SK-N-SH (cell line): Measurements from ENCODE around the gene MEG3. TPM values are rescaled to one million over a fixed set of nuclear protein-coding genes. Genes with fewer than 3 reads are reported as not detected.

Source experiments
- CTCF ChIA-PET: fragments of 300-600, 350-600 bp; formaldehyde crosslinking; extraction: SDS; loops from one replicate; lab custom pipeline; 2021; lab: Yijun Ruan, JAX
- POLR2A ChIA-PET: fragments of 350-600 bp; sonication (Branson Sonifier 250); formaldehyde crosslinking; extraction: SDS; loops from one replicate; lab custom pipeline; 2020; ENCODE audit warnings: antibody characterized with exemption, inconsistent platforms; lab: Yijun Ruan, JAX
- DNase-seq: peaks from one replicate; pipeline ENCODE4 v3.0.0; 2012
- H2AFZ ChIP-seq: fragments of 200-600 bp; sonication (generic); 2 replicates; pipeline ENCODE4 v1.8.1; 2016; ENCODE audit warnings: antibody characterized with exemption, mild to moderate bottlenecking, low read depth
- H3F3A ChIP-seq: fragments of 200-600 bp; sonication (generic); replicated peaks from 2 replicates; pipeline ENCODE3; 2016; ENCODE audit warnings: antibody characterized with exemption, mild to moderate bottlenecking; ENCODE audit not compliant: insufficient read depth
- H3K27ac ChIP-seq, 2 experiments: fragments of 200-500 bp in 1 of 2; fragments of 200-600 bp in 1 of 2; sonication (Bioruptor generic) in 1 of 2; sonication (generic), shearing (Covaris generic) in 1 of 2; 2 replicates each; pipeline versions ENCODE4 v1.5.1 to v1.6.1; 2014 to 2016; ENCODE audit warnings: low read depth in 2 of 2, inconsistent platforms in 1 of 2, low read length in 1 of 2, mild to moderate bottlenecking in 1 of 2, mixed read lengths in 1 of 2
- H3K27me3 ChIP-seq: fragments of 200-600 bp; sonication (generic), shearing (Covaris generic); 2 replicates; pipeline ENCODE4 v1.6.1; 2016; ENCODE audit warnings: mixed run types; ENCODE audit not compliant: insufficient read depth
- H3K36me3 ChIP-seq, 2 experiments: fragments of 200-500 bp in 1 of 2; fragments of 200-600 bp in 1 of 2; sonication (Bioruptor generic) in 1 of 2; sonication (generic) in 1 of 2; replicated peaks in 1 of 2; 2 replicates each; pipeline versions ENCODE3 to v1.5.1; 2014 to 2016; ENCODE audit warnings: low read length in 1 of 2, mild to moderate bottlenecking in 1 of 2; ENCODE audit not compliant: insufficient read depth in 2 of 2, control insufficient read depth in 1 of 2
- H3K4me1 ChIP-seq, 2 experiments: fragments of 200-500 bp in 1 of 2; fragments of 200-600 bp in 1 of 2; sonication (Bioruptor generic) in 1 of 2; sonication (generic), shearing (Covaris generic) in 1 of 2; 2 replicates each; pipeline versions ENCODE4 v1.5.1 to v1.6.1; 2014 to 2016; ENCODE audit warnings: low read depth in 1 of 2, low read length in 1 of 2, mixed run types in 1 of 2; ENCODE audit not compliant: insufficient read depth in 2 of 2, control insufficient read depth in 1 of 2
- H3K4me2 ChIP-seq: fragments of 200-600 bp; sonication (generic), shearing (Covaris generic); 2 replicates; pipeline ENCODE4 v1.6.1; 2017; ENCODE audit warnings: mixed run types
- H3K4me3 ChIP-seq, 2 experiments: fragments of 200-500 bp in 1 of 2; fragments of 200-600 bp in 1 of 2; sonication (Bioruptor generic) in 1 of 2; sonication (generic), shearing (Covaris generic) in 1 of 2; 2 replicates each; pipeline versions ENCODE4 v1.5.1 to v1.8.1; 2014 to 2016; ENCODE audit warnings: low read depth in 2 of 2, inconsistent platforms in 1 of 2, low read length in 1 of 2, mild to moderate bottlenecking in 1 of 2, mixed read lengths in 1 of 2, moderate library complexity in 1 of 2
- H3K79me2 ChIP-seq: fragments of 200-600 bp; sonication (generic); 2 replicates; pipeline ENCODE4 v1.8.1; 2017; ENCODE audit warnings: mild to moderate bottlenecking; ENCODE audit not compliant: insufficient read depth
- H3K9ac ChIP-seq: fragments of 200-600 bp; sonication (generic); 2 replicates; pipeline ENCODE4 v1.6.1; 2017; ENCODE audit warnings: mixed run types
- H3K9me2 ChIP-seq: fragments of 200-600 bp; sonication (generic); 2 replicates; pipeline ENCODE4 v1.6.1; 2017; ENCODE audit warnings: mixed run types
- H3K9me3 ChIP-seq: fragments of 200-600 bp; sonication (generic); 2 replicates; pipeline ENCODE4 v1.6.1; 2017; ENCODE audit warnings: mixed run types, mild to moderate bottlenecking, moderate library complexity
- H4K20me1 ChIP-seq: fragments of 200-600 bp; sonication (generic); 2 replicates; pipeline ENCODE4 v1.6.1; 2017; ENCODE audit warnings: mild to moderate bottlenecking, mixed run types; ENCODE audit not compliant: insufficient read depth
- CHD2 ChIP-seq: fragments of 150-350 bp; IDR thresholded peaks from 2 replicates; pipeline ENCODE4 v1.6.1; 2018; ENCODE audit warnings: low read length; ENCODE audit not compliant: partially characterized antibody
- EP300 ChIP-seq, 2 experiments: IDR thresholded peaks; 2 replicates each; pipeline versions ENCODE4 v1.4.0 to v1.6.1; 2012; ENCODE audit warnings: borderline replicate concordance in 1 of 2, low read depth in 1 of 2, low read length in 1 of 2
- EZH2phosphoT487 ChIP-seq: fragments of 200-600 bp; sonication (generic); IDR thresholded peaks from 2 replicates; pipeline ENCODE4 v1.6.1; 2017; ENCODE audit warnings: low read depth, mixed run types, mild to moderate bottlenecking, antibody characterized with exemption, moderate library complexity, borderline replicate concordance
- FOSL2 ChIP-seq: IDR thresholded peaks from 2 replicates; pipeline ENCODE4 v1.4.0; 2012; ENCODE audit warnings: low read depth, mild to moderate bottlenecking, moderate library complexity, borderline replicate concordance
- GABPA ChIP-seq: IDR thresholded peaks from 2 replicates; pipeline ENCODE4 v1.4.0; 2012; ENCODE audit warnings: low read depth, mild to moderate bottlenecking
- GATA2 ChIP-seq: sonication (generic); formaldehyde crosslinking; IDR thresholded peaks from 2 replicates; pipeline ENCODE4 v1.5.0; 2020; ENCODE audit warnings: mild to moderate bottlenecking, missing genetic modification reagents
- MEF2A ChIP-seq: IDR thresholded peaks from 2 replicates; pipeline ENCODE4 v1.4.0; 2012; ENCODE audit warnings: low read depth, borderline replicate concordance
- NFIC ChIP-seq: IDR thresholded peaks from 2 replicates; pipeline ENCODE4 v1.4.0; 2012; ENCODE audit warnings: borderline replicate concordance
- POLR2AphosphoS5 ChIP-seq: IDR thresholded peaks from 2 replicates; pipeline ENCODE4 v1.6.1; 2012; ENCODE audit warnings: low read depth, low read length
- RCOR1 ChIP-seq: fragments of 150-350 bp; IDR thresholded peaks from 2 replicates; pipeline ENCODE4 v1.6.1; 2017; ENCODE audit warnings: antibody characterized with exemption, low read length
- RFX5 ChIP-seq: IDR thresholded peaks from 2 replicates; pipeline ENCODE4 v1.6.1; 2012; ENCODE audit warnings: mild to moderate bottlenecking, improper control_type of control experiment, low read length
- RXRA ChIP-seq: IDR thresholded peaks from 2 replicates; pipeline ENCODE4 v1.4.0; 2012; ENCODE audit warnings: low read depth, mild to moderate bottlenecking, borderline replicate concordance
- SMC3 ChIP-seq: IDR thresholded peaks from 2 replicates; pipeline ENCODE4 v1.6.1; 2012; ENCODE audit warnings: low read depth, low read length, improper control_type of control experiment
- TAF1 ChIP-seq: IDR thresholded peaks from 2 replicates; pipeline ENCODE4 v1.6.1; 2012; ENCODE audit warnings: low read depth, mild to moderate bottlenecking, low read length, moderate library complexity, borderline replicate concordance
- TCF12 ChIP-seq: IDR thresholded peaks from 2 replicates; pipeline ENCODE4 v1.4.0; 2012
- TEAD4 ChIP-seq: IDR thresholded peaks from 2 replicates; pipeline ENCODE4 v1.4.0; 2012; ENCODE audit warnings: mild to moderate bottlenecking, borderline replicate concordance; ENCODE audit not compliant: insufficient read depth
- YY1 ChIP-seq: IDR thresholded peaks from 2 replicates; pipeline ENCODE4 v1.4.0; 2012; ENCODE audit warnings: low read depth, mild to moderate bottlenecking
- WGBS: methylation state at CpG from one replicate; pipeline ENCODE4 v1.1.6; 2017; ENCODE audit warnings: low lambda C conversion rate; 5-methylcytosine and 5-hydroxymethylcytosine counted together
- polyA plus RNA-seq, 3 experiments: library from polyadenylated mRNA; depleted of rRNA; stranded (reverse); fragments of >200 nt; gene quantifications; 2 replicates each; pipeline ENCODE4 v1.2.3, GENCODE V29; 2012
- TF ChIP-seq, protein P1 (sequence below): IDR thresholded peaks from 2 replicates; pipeline ENCODE4 v1.4.0; 2012; ENCODE audit warnings: low read depth, borderline replicate concordance
- TF ChIP-seq, protein P2 (sequence below): IDR thresholded peaks from 2 replicates; pipeline ENCODE4; 2012

Gene MEG3
- polyA plus RNA-seq, 1 of the 3 experiments (the other 2 are of a cell fraction): not detected

DNA sequence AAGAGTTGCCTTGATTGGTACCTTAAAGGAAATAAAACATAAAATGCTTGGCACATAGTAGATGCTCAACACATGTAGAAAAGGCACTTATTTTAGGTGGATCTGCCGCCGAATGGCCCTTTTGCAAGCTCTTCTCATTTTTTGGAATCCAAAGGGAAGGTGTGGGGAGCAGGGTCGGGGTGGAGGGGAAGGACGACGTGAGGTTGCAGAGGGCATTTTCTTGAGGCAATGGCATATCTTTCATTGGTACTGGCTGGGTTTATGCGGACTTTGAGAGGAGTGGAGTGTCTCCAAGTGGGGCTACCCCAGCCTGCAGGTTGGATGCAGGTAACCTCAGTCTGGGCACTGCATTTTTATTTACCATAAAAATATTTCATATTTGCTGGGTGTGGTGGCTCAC lies 69.5 kb downstream of the MEG3 start:
- Histone ChIP-seq H3K9me2 (no peaks in the 10 kb centered on the region), H3K9ac (no peak overlapping the region), H3K27ac (peak overlapping the region in 1 of 2 experiments; percentile 58; a peak in 1 of 4 replicates), H3K79me2 (no peaks in the 10 kb centered on the region), H3K36me3 (no peaks in the 10 kb centered on the region), H2AFZ (no peak overlapping the region), H3F3A (no peaks in the 10 kb centered on the region), H3K4me3 (no peak overlapping the region), H3K4me1 (peaks cover 0 to 84% of the 10 kb centered on the region in 2 experiments; a peak in 3 of 4 replicates), H3K27me3 (no peaks in the 10 kb centered on the region), H3K4me2 (no peak overlapping the region), H4K20me1 (no peaks in the 10 kb centered on the region)
- POLR2A ChIA-PET: no interaction called here
- CTCF ChIA-PET: interaction anchor here (8.9 kb wide), 1 partner anchor 507 kb away, joined by 147 read pairs; no protein-coding TSS in a partner anchor
- WGBS: 66% methylated on average over 6 of the region's 6 CpGs
- DNase-seq: no peak
- no peak for TF ChIP-seq GATA2 (CRISPR knock-in tag)
- no peak for TF ChIP-seq TEAD4
- no peak for TF ChIP-seq EZH2phosphoT487
- TF ChIP-seq MEF2A: no peak
- TF ChIP-seq, all 33 proteins: peak for 0
- no peaks in the 10 kb centered on the region for H3K9me3 ChIP-seq

DNA sequence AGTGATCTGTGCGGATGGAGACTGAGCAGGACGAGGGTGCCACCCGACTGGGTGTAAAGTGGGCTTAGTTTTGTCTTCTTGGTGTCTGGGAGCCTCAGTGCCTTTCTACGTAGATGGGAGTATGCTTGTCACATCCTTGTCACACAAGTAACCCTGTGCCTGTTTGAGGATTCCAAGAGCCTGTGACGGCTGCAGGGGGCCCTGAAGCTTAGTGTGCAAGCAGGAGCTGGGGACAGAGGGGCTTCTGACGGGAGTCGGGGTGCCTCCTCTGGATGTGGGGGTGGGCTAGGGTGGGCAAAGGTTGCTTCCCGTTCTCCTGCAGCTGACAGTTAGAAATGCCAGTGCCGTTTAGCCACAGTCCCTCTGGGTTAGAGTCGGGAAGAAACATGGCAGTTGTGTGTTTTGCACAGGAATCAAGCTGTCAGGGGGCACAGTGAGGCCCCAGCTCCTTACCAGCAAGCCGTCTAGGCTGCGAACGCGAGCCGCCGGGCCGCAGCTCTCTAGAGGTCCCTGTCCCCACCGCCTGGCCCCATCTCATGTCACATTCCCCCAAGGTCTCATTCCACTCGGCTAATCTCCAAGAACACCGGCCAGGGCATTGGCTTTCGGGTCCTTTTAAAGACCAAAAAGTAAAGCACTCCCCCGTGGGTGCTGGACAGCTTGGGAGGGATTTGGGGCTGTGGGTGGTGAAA lies 70.6 kb downstream of the MEG3 start:
- H3K36me3 ChIP-seq: no peaks in the 10 kb centered on the region
- H3K4me2 ChIP-seq: no peak overlapping the region
- ChIA-PET CTCF (interaction anchor here (0.8 to 8.9 kb wide), 5 partner anchors 168 to 732 kb away, joined by 3 to 147 read pairs (median 4); no protein-coding TSS in a partner anchor), POLR2A (interaction anchor here (0.6 to 2.7 kb wide), 2 partner anchors 157 to 690 kb away, joined by 3 to 8 read pairs; no protein-coding TSS in a partner anchor)
- H3K9me2 ChIP-seq: no peaks in the 10 kb centered on the region
- TF ChIP-seq TAF1 (no peak), RCOR1 (no peak), NFIC (no peak), MEF2A (no peak), RFX5 (no peak), TCF12 (no peak), FOSL2 (no peak), POLR2AphosphoS5 (no peak), TEAD4 (no peak), EP300 (IDR thresholded peaks at IDR 0.05; ENCODE audit: borderline replicate concordance in 1 of 2, low read depth in 1 of 2, low read length in 1 of 2) (no peak), YY1 (no peak), RXRA (no peak), SMC3 (no peak), CHD2 (no peak), GABPA (no peak)
- TF ChIP-seq, protein P1, sequence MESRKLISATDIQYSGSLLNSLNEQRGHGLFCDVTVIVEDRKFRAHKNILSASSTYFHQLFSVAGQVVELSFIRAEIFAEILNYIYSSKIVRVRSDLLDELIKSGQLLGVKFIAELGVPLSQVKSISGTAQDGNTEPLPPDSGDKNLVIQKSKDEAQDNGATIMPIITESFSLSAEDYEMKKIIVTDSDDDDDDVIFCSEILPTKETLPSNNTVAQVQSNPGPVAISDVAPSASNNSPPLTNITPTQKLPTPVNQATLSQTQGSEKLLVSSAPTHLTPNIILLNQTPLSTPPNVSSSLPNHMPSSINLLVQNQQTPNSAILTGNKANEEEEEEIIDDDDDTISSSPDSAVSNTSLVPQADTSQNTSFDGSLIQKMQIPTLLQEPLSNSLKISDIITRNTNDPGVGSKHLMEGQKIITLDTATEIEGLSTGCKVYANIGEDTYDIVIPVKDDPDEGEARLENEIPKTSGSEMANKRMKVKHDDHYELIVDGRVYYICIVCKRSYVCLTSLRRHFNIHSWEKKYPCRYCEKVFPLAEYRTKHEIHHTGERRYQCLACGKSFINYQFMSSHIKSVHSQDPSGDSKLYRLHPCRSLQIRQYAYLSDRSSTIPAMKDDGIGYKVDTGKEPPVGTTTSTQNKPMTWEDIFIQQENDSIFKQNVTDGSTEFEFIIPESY: no peak
- TF ChIP-seq, protein P2, sequence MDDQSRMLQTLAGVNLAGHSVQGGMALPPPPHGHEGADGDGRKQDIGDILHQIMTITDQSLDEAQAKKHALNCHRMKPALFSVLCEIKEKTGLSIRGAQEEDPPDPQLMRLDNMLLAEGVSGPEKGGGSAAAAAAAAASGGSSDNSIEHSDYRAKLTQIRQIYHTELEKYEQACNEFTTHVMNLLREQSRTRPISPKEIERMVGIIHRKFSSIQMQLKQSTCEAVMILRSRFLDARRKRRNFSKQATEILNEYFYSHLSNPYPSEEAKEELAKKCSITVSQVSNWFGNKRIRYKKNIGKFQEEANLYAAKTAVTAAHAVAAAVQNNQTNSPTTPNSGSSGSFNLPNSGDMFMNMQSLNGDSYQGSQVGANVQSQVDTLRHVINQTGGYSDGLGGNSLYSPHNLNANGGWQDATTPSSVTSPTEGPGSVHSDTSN: no peak
- peak; percentile 42 for DNase-seq
- H3K9me3 ChIP-seq: no peaks in the 10 kb centered on the region
- H3K27ac ChIP-seq: peak overlapping the region in 1 of 2 experiments; percentile 81; a peak in 2 of 4 replicates
- WGBS: 58% methylated on average over 22 of the region's 22 CpGs
- no peak overlapping the region for H3K9ac ChIP-seq
- no peak overlapping the region; a peak in 1 of 4 replicates for H3K4me3 ChIP-seq
- H2AFZ ChIP-seq: no peak overlapping the region
- no peaks in the 10 kb centered on the region for H3F3A ChIP-seq
- no peaks in the 10 kb centered on the region for H3K27me3 ChIP-seq
- peaks cover 0 to 83% of the 10 kb centered on the region in 2 experiments; a peak in 3 of 4 replicates for H3K4me1 ChIP-seq
- no peaks in the 10 kb centered on the region for H4K20me1 ChIP-seq
- H3K79me2 ChIP-seq: no peaks in the 10 kb centered on the region
